HG02642 (cell line): ENCODE results near the gene FILIP1.
A peak's percentile ranks its signal among the peaks of the same experiment; 100 is the strongest.

ENCODE experiments used
- ATAC-seq: cut with Tn5 transposase; IDR thresholded peaks from one replicate; pipeline ENCODE4 v1.9.1; 2021; ENCODE audit warnings: mild to moderate bottlenecking; ENCODE audit not compliant: unreplicated experiment, poor library complexity

The FILIP1 gene, protein sequence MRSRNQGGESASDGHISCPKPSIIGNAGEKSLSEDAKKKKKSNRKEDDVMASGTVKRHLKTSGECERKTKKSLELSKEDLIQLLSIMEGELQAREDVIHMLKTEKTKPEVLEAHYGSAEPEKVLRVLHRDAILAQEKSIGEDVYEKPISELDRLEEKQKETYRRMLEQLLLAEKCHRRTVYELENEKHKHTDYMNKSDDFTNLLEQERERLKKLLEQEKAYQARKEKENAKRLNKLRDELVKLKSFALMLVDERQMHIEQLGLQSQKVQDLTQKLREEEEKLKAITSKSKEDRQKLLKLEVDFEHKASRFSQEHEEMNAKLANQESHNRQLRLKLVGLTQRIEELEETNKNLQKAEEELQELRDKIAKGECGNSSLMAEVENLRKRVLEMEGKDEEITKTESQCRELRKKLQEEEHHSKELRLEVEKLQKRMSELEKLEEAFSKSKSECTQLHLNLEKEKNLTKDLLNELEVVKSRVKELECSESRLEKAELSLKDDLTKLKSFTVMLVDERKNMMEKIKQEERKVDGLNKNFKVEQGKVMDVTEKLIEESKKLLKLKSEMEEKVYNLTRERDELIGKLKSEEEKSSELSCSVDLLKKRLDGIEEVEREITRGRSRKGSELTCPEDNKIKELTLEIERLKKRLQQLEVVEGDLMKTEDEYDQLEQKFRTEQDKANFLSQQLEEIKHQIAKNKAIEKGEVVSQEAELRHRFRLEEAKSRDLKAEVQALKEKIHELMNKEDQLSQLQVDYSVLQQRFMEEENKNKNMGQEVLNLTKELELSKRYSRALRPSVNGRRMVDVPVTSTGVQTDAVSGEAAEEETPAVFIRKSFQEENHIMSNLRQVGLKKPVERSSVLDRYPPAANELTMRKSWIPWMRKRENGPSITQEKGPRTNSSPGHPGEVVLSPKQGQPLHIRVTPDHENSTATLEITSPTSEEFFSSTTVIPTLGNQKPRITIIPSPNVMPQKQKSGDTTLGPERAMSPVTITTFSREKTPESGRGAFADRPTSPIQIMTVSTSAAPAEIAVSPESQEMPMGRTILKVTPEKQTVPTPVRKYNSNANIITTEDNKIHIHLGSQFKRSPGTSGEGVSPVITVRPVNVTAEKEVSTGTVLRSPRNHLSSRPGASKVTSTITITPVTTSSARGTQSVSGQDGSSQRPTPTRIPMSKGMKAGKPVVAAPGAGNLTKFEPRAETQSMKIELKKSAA (N-terminal part only)

DNA sequence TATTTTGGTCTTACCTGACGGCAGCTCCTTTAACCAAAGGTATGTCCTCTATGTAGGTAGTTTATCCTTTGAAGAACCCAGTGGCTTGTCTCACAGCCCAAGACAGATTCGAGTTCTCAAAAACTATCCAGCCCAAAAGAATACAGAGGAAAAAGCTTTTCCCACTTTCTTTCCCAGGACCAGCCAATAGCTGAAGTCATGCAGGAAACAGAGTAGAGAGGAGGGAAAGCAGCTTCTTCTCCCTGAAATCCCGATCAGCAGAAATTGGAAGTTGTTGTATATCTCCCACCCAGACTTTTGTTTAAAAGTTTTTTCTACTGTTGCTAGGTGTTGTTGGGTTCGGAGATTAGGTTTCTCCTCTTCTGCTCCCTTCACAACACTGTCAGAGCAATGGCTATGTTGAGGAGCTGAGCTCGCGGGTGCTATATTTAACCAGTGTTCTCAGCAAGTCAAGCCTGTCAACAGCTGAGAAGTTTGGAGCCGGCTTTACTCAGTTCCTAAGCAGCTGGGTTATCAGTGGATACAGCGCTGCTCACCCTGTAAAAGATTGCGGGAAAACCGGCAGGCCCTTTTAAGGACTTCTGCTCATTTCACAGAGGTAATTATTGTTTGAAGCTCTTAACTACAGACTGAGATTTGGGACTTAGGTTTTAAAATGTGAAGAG, at the start of gene FILIP1:
Gene FILIP1 (minus strand): TSS at position 401 of the 665 bp plus-strand sequence. CDS start 78,828 bp downstream, outside the sequence.
- no peak for ATAC-seq

DNA sequence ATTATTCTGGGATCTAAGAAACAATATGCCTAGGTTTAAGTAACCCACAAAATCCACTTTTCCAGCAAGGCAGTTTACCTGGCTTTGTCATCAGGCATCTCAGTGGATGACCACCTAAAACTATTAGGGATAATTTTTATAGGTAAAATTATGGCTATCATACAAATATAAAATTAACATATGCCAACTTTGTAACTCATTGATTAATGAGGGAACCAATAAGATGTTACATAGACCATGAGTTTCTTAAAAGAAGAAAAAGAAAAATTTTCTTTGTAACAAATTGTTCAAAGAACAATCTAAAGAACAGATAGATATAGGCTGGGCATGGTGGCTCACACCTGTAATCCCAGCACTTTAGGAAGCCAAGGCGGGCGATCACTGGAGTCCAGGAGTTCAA, 49.7 kb upstream of the FILIP1 start:
- no peak for ATAC-seq

DNA sequence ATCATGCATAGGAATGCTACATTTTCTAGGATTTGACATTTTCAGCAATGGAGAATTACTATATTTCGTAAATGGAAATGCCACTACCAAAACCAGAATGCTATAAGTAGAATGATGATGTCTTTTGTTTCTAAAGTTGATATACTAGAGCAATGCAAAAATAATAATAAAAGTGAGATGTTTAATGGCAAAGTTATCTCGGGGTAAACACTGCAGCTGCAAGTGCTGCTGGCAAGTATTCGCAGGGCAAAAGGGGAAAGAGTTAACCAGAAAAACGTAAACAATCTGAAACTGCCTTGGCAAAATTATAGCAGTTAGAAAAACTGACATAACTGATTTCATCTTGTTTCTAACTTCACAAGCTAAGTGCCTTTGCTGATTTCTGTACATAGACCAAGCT, 45.5 kb upstream of the FILIP1 start:
- ATAC-seq: no peak

DNA sequence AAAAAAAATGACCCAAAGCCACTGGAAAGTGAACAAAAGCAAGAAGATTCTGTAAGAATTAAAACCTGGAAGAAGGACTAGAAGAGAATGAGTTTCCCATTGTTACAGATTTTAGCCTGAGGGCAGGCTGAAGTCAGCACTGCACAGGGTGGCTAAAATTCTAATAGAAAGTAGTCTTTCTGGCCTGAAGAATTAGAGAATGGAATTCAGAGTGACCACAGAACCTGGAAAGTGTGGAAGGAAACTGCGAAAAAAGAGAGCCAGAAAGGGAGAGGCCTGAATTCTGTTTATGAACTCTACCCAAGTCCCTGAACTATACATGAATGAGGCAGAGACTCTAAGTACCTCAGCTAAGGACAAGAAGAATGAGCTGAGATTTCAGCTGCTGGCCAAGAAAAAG, 38.9 kb upstream of the FILIP1 start:
- ATAC-seq: no peak

DNA sequence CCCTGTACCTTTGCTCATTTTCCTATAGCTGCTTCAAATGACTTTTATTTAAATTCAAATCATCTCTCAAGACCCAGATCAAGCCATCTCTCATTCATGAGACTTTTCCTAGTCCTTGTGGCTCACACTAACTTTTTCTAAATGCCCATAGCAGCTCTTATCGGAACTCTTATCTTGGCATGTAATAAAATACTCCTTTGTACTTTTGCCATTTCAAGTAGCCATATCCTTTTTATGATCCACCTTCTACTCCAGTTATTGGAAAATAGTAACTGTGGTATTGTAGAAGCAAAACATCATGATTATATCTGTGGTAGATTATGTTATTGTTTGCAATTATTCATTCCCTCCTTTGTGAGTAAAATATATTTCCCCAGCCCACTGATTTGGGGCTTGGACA, 37.6 kb upstream of the FILIP1 start:
- ATAC-seq: no peak

DNA sequence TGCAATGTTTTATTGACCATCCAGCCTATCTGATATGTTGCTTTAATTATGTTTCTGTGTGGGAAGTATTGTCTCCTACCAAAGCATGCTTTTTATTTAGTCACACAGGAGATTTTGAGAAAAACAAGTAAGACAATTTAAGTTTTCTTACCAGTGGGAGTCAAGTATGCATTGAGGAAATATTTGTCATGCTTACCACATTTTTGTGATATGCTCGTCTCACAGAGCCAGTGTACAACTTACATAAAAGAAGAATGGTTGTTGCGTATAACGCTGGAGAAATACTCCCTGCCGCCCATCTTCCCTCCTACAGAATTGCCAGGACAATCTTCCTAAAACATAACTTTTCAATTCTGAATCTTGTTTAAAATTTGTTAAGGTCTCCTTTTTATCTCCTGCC, 37.1 kb upstream of the FILIP1 start:
- ATAC-seq: no peak

DNA sequence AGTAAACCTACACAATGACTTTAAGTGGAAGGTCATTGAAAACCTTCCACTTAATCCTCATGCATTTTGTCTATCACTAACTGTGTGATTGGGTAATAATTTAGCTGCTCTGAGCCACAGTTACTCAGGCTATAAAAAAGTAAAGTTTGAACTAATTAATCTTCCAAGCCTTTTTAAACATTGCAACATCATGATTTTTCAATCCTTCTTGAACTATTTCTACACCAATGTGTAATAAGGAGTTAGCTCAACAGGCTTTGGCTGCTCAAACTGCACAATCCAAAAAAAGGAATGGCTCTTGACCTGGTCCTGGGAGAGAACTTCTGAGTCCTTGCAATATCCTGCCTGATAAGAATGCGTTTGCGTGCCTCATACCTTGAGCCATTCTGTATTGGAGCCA, 34.8 kb upstream of the FILIP1 start:
- no peak for ATAC-seq

DNA sequence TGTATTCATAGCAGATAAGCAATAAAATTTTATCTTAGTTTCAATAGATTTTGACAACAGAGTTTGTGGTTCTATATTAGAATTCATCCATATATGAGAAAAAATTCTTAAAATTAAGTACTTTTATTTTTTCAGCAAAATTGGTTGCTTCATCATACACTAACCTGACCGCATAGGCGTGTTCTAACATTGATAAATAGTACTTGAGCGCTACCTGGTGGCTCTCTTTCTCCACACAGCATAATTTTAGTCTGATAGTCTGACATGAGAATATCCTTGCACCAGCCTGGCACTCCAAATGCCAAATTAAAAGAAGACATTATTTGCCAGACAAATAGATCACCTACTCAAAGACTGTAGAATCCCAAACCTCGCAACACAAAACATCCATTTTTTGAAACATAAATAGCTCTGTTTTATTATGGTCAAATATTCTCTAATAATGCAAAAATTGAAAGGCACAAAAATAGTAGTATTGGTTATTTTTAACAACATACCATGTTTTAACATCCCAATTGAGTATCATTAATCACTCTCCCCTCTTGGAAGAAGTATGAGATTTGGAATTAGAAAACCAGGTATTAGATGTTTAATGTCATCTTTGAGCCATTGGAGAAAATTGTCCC, 33.0 kb upstream of the FILIP1 start:
- peak; percentile 84 for ATAC-seq

DNA sequence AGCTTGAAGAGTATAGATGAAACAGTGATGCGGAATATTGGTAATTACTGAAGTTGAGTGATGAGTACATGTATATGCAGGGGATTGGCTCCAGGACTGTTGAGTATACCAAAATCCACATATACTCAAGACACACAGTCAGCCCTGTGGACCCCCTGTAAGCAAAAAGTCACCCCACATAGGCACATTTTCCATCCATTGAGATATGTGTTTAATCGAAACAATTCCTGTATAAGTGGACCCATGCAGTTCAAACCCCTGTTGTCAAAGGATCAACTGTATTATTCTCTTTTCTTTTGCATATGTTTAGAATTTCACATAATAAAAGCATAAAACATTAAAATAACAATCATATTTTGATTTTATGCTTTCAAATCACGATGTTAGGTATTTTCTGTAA, 32.1 kb upstream of the FILIP1 start:
- ATAC-seq: no peak

DNA sequence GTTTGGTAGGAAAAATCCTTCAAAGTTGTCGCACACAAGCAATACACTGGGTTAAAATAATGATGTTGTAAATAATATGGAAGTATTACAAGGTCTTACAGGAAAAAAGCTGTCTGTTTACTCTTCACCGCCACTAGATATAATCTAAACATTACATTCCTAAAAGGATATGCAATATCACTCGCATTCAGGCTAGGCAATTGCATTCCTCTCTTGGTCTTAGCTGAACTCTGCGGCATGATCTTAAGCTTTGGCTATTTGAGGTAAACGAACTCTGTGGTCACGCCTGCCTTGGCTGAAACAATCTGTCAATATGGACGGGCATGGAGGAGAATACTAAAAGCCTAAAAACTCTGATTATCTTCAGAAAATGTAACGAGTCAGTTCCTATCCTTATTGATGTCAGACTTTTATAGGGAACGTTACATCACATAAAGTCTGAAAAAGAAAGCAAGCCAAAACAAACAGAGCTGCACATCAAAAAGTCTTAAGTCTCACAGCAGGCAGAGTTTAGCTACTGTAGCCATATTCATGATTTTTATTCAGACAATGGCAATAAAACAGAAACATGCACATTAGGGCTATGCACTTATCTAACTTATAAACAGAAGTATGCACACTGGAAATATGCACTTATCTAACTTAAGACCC, 30.8 kb upstream of the FILIP1 start:
- no peak for ATAC-seq

DNA sequence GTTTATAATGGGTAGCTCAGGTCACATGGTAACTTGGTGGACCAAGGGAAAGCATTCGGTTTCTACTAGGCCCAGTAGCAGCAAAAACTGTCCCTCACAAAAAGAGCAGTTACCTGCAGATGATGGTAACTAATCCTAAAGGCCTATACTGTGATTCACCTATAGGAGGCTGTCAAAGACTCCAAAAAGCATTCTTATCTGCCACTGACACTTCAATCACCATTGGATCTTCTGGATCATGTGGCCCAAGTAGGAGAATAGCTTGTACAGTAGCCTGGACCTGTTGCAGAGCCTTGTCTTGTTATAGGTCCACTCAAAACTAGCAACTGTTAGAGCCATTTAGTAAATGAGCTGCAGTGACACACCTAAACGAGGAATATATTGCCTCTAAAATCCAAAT, 23.2 kb upstream of the FILIP1 start:
- ATAC-seq: no peak

DNA sequence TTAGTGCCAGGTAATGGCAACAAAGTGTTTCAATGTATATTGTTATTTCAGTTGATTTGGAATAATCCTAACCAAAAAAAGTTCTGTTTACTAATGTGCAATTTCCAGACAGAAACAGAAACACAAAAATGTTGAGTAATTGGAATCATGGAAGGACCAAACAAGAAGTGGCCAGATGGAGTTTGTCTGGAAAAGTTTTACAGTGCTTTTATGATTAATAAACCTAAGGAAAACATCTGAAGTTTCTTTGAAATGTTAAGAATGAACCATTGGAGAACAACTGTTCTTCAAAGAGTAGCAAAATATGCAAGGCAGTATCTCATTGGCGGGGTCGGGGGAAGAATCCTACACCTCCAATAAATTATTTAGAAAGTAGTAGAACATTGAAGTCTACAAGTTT, 19.0 kb upstream of the FILIP1 start:
- ATAC-seq: no peak

DNA sequence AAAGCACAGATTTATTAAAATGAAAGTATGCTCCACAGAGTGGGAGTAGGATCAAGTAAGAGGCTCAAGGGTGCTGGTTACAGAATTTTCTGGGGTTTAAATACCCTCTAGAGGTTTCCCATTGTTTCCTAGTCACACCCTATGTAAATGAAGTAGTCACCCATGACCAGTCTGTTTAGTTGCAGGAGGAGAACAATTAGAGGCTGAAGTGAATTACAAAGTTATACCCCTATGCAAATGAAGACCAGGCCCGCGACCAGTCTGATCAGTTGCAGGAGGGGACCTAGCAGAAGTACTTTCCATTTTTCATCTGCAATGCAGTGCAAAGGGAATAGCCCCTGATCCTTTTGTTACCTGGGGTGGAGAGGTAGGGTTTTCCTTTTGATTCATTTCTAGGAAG, 11.8 kb upstream of the FILIP1 start:
- no peak for ATAC-seq

DNA sequence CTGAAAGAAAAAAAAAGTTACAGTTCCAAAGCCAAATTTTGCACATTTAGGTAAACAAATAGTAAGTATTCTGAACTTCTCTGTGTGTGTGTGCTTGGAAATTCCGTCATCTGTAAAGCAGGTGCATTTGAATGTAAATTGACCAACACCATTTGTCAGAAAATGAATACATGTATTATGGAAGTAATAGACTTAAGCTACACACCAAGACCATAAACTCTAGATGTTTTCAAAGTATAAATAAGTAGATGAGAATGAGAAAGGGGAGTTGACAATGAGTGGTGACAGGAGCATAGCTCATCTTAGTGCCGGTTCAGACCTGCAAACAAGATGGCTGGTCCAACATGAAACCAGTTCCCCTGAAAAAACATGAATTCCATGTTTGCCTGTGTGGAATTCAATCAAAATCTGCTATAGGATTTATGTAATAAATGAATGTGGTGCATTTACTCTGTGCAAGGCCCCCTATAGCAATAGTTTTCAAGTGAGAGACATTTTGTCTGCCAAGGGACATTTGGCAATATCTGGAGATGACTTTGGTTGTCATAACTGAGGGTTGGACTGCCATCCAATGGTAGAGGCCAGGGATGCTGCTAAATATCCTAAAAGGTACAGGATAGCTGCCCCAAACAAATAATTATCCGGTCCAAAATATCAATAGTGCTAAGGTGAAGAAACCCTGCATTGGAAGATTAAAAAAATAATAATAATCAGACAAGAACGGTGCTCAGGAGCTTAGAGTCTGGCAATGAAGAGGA, 11.0 kb upstream of the FILIP1 start:
- no peak for ATAC-seq

DNA sequence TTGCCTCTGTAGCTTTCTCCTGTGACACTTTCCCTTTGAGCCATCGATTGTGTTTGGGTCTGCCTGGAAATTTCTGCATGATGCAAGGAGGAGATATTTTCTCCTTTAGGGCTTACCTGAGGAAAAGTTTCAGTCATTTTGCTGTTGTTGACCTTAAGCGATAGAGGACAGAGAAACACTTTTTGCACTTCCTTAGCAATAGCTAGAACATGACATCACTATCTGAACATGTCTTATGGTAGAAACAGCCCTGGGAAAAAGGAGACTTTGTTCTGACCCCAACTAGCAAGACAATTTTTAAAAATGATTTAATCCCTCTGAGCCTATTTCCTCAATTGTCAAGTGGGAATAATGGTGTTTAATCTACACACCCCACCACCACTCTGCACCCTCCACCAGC, 9.7 kb upstream of the FILIP1 start:
- ATAC-seq: no peak

DNA sequence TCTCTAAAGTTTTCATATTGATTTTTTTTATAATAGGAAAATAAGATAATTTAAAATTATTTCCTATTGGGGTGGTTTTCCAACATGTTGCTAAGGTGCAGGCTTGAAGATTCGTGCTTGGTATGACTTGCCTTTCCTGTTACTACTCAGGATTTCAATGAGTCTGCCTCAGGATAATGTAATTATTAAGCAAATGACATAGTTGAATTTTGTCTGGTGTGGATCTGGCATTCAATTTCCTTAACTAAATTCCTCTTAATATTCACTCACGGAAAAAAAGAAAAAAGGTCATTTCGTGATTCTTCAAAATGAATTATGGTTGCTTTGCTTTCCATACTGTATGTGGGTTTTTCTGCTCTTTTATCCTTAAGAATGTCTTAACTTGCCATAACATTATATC, 9.3 kb upstream of the FILIP1 start:
- ATAC-seq: no peak

DNA sequence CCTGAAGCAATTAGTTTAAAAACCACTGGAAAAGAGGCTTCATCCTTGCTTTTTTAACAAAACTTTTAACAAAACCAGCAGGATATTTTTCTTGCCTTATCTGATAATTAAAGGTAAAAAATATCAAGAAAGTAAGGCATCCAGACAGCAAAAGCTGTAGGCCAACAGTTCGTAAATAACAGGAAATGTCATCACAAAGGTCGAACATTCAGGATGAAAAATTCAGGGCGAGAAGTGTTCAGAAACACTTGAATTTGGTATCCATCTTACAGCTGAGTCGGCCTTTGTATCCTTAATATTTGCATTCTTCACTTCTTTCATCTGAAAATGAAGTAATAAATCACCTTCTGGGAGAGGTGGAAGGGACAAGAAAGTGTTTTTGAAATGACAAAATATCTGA, 8.2 kb upstream of the FILIP1 start:
- no peak for ATAC-seq

DNA sequence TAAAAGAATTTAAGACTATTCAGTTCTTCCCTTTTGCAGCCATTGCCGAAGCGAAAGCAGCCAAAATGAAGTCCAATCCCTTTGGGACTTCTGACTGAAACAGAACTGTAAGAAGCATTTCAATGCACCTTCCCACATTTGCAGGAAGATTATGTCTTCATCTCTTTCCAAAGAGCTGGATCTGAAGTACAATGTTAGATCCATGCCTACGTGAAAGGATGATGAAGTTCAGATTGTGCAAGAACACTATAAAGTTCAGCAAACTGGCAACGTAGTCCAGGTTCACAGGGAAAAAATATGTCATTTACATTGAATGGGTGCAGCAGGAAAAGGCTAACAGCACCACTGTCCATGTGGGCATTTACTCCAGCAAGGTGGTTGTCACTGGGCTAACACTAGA, 6.0 kb upstream of the FILIP1 start:
- no peak for ATAC-seq

DNA sequence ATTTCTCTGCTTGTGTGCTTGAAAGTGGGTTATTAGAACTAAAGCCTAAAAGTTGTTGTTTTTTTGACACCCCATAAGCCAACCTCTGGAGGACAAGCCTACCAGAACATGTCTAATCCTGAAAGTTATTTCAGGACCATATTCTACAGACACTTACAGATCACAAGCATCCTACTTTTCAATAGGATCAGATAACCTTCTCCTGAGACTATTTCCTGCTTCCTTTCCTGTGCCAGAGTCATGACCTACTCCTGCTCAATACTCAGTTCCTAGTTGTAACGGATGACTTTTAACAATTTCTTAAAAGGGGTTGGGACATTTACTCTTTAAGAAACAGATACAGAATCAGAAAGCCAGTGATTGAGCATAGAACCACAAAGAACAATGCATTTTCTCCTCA, 5.3 kb upstream of the FILIP1 start:
- ATAC-seq: no peak
